Testis (tissue), 5 donors: ENCODE results near the gene DACH1. TPM values are rescaled to one million over a fixed set of nuclear protein-coding genes. Genes with fewer than 3 reads are reported as not detected.
"Not testable (repeated sequence)": the region's sequence is repeated elsewhere in the genome, so short reads cannot be mapped to it uniquely, and the experiment has no call there.

ENCODE experiments used
- DNase-seq: peaks from one replicate; pipeline ENCODE4 v3.0.0-alpha.2; 2019
- H3K27ac ChIP-seq, 2 donors: fragments of 200-600 bp; sonication (generic); one replicate each; pipeline ENCODE4 v1.5.1; 2019
- H3K27me3 ChIP-seq: fragments of 200-600 bp; sonication (generic); one replicate; pipeline ENCODE4 v1.5.1; 2019
- H3K36me3 ChIP-seq: fragments of 200-600 bp; sonication (generic); one replicate; pipeline ENCODE4 v1.5.1; 2017; ENCODE audit warnings: low read depth; ENCODE audit errors: missing control alignments
- H3K4me1 ChIP-seq: fragments of 200-600 bp; sonication (generic); one replicate; pipeline ENCODE4 v1.5.1; 2019
- H3K4me3 ChIP-seq, 2 donors: fragments of 200-600 bp; sonication (generic); one replicate each; pipeline ENCODE4 v1.5.1; 2017 to 2019
- H3K9me3 ChIP-seq: fragments of 200-600 bp; sonication (generic); one replicate; pipeline ENCODE4 v1.5.1; 2017
- POLR2A ChIP-seq: fragments of 450-650 bp; IDR thresholded peaks from one replicate; pipeline ENCODE4 v1.6.1; 2017; ENCODE audit warnings: antibody characterized with exemption, mild to moderate bottlenecking, moderate library complexity
- WGBS, 2 donors: methylation state at CpG; one replicate each; pipeline ENCODE4 v1.1.5; 2018; 5-methylcytosine and 5-hydroxymethylcytosine counted together
- intact Hi-C: fragments of 100-400 bp; cut with DNase I; formaldehyde crosslinking; loops from one replicate; pipeline ENCODE4 v1.15.1; 2023; ENCODE audit warnings: low total_unique reads
- long read RNA-seq, 2 donors: transcript quantifications; one replicate each; lab custom pipeline, GENCODE V29; 2026
- polyA plus RNA-seq: library from polyadenylated mRNA; stranded (reverse); fragments of 350-450 nt; fragmentation: Illumina TruSeq; extraction: RNeasy Lipid Tissue Mini Kit (QIAGEN cat#74804); gene quantifications from one replicate; pipeline ENCODE4 v1.2.3, GENCODE V29; 2014; ENCODE audit warnings: low read depth, low replicate concordance; ENCODE audit not compliant: insufficient read depth
- total RNA-seq, 2 donors: library from RNA; depleted of rRNA; stranded (reverse); fragments of >200 nt; gene quantifications; one replicate each; pipeline ENCODE4 v1.2.3, GENCODE V29; 2016
- TF ChIP-seq, protein P1 (sequence below), 3 experiments: fragments of 450-650 bp in 2 of 3; fragments of 200-600 bp in 1 of 3; sonication (generic) in 1 of 3; IDR thresholded peaks; one replicate each; pipeline ENCODE4 v1.5.1; 2016 to 2019; ENCODE audit warnings: antibody characterized with exemption in 3 of 3, mild to moderate bottlenecking in 2 of 3, moderate library complexity in 1 of 3

Gene DACH1
- total RNA-seq (1 to 10 TPM; 4.7 to 5.4 TPM), polyA plus RNA-seq (11.1 TPM)
- long read RNA-seq, donor 1, full-length matches to known transcripts, result 4 of 4 reads
- long read RNA-seq, donor 1, partial matches to known transcripts, result 0 of 4 reads
- long read RNA-seq, donor 1, other reads (novel, unspliced or antisense), result 0 of 4 reads
- long read RNA-seq, donor 2, full-length matches to known transcripts, result 1 of 1 reads
- long read RNA-seq, donor 2, partial matches to known transcripts, result 0 of 1 reads
- long read RNA-seq, donor 2, other reads (novel, unspliced or antisense), result 0 of 1 reads

DNA sequence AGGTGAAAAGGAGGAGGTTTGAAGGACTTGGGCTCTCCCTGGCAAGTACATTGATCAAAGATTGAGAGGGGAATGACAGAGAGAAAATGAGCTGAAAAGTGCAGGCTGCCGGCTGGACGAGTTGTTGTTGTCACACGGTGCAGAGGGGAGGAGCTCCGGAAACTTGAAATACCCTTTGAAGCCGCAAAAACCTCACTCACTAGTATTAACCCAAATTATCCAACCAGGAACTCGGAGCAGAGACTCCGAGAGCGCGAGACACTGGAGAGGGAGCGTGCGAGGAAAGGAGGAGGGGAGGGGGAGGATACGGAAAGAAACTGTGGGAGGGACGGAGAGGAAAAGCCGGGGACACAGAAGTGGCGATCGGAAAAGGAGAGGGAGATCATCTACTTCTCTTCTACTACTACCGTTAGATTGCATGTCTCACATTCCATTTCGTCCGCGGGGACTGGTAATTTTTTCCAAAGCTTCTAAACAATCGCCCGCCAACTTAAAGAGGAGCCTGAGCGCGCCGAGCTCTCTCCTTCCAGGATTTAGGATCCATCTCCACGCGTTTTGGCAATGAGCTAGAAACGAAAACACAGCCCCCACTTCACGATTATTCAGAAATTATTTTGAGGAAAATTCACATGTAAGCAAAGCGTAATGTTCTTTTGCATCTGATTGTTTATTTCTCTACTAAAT is at the start of gene DACH1:
Gene DACH1 (minus strand): TSS at position 74 of the 684 bp plus-strand sequence.
- peak within 1 kb of the TSS in 1 of 2 donors; percentile 11 for H3K27ac ChIP-seq
- H3K27me3 ChIP-seq, result no peaks in the 10 kb centered on the region
- TF ChIP-seq, protein P1, sequence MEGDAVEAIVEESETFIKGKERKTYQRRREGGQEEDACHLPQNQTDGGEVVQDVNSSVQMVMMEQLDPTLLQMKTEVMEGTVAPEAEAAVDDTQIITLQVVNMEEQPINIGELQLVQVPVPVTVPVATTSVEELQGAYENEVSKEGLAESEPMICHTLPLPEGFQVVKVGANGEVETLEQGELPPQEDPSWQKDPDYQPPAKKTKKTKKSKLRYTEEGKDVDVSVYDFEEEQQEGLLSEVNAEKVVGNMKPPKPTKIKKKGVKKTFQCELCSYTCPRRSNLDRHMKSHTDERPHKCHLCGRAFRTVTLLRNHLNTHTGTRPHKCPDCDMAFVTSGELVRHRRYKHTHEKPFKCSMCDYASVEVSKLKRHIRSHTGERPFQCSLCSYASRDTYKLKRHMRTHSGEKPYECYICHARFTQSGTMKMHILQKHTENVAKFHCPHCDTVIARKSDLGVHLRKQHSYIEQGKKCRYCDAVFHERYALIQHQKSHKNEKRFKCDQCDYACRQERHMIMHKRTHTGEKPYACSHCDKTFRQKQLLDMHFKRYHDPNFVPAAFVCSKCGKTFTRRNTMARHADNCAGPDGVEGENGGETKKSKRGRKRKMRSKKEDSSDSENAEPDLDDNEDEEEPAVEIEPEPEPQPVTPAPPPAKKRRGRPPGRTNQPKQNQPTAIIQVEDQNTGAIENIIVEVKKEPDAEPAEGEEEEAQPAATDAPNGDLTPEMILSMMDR (IDR thresholded peaks at IDR 0.05), result no peak
- TF ChIP-seq POLR2A, result no peak
- H3K4me1 ChIP-seq, result no peaks in the 10 kb centered on the region
- no peaks in the 10 kb centered on the region for H3K9me3 ChIP-seq
- WGBS, 2 donors, result 1% methylated on average over 30 of the region's 30 CpGs
- intact Hi-C loops, result no loop called here
- H3K36me3 ChIP-seq, result no peaks in the 10 kb centered on the region
- H3K4me3 ChIP-seq, result peak within 1 kb of the TSS; percentile 54 to 61
- DNase-seq, result peak; percentile 43

- no peak for DNase-seq
- Histone ChIP-seq H3K4me3 (no peak overlapping the region), H3K36me3 (no peaks in the 10 kb centered on the region), H3K27ac (no peak overlapping the region), H3K27me3 (no peaks in the 10 kb centered on the region), H3K4me1 (no peaks in the 10 kb centered on the region), H3K9me3 (no peaks in the 10 kb centered on the region)
- TF ChIP-seq, protein P1 (IDR thresholded peaks at IDR 0.05), result no peak
- no peak for TF ChIP-seq POLR2A
- intact Hi-C loops, result no loop called here
- WGBS, 2 donors, result 86 to 99% methylated on average over 3 of the region's 3 CpGs
Measured at GRCh38 chr13:71913717-71914116, 46.7 kb upstream of the DACH1 start.

DNA sequence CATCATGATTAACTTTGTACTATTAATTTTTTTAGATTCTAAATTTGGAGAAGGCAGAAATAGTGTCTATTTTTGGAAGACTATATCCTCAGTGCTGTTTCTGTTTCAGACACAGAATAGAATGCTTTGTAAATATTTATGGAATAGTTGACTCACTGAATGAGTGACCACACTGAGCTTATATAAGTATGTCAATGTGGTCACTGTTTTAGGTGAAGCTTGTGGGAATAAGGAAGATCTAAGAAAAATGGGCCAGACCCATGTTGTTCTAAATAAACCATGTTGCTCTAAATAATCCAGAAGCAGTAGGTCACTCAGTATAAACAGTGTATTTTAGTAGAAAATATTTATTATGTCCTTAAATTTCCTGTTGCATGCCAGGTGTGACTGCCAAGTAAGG is 45.5 kb upstream of the DACH1 start:
- H3K4me3 ChIP-seq, result no peak overlapping the region
- no peak overlapping the region for H3K27ac ChIP-seq
- no peaks in the 10 kb centered on the region for H3K4me1 ChIP-seq
- no peaks in the 10 kb centered on the region for H3K27me3 ChIP-seq
- H3K9me3 ChIP-seq, result no peaks in the 10 kb centered on the region
- DNase-seq, result no peak
- TF ChIP-seq POLR2A, result no peak
- no peaks in the 10 kb centered on the region for H3K36me3 ChIP-seq
- intact Hi-C loops, result no loop called here

GRCh38 chr13:71906448-71906847 is 39.4 kb upstream of the DACH1 start:
- Histone ChIP-seq H3K27ac (no peak overlapping the region), H3K36me3 (no peaks in the 10 kb centered on the region), H3K27me3 (no peaks in the 10 kb centered on the region), H3K9me3 (no peaks in the 10 kb centered on the region), H3K4me3 (no peak overlapping the region), H3K4me1 (no peaks in the 10 kb centered on the region)
- intact Hi-C loops, result no loop called here
- no peak for DNase-seq
- TF ChIP-seq POLR2A, result no peak
- TF ChIP-seq, protein P1 (IDR thresholded peaks at IDR 0.05), result no peak
- WGBS, 2 donors, result 85 to 97% methylated on average over 1 of the region's 1 CpG

- no peak overlapping the region for H3K4me3 ChIP-seq
- no peaks in the 10 kb centered on the region for H3K27me3 ChIP-seq
- WGBS, 2 donors, result 92% methylated on average over 1 of the region's 1 CpG
- no peak for TF ChIP-seq POLR2A
- TF ChIP-seq, protein P1 (IDR thresholded peaks at IDR 0.05), result no peak
- intact Hi-C loops, result no loop called here
- no peaks in the 10 kb centered on the region for H3K36me3 ChIP-seq
- DNase-seq, result no peak
- H3K9me3 ChIP-seq, result no peaks in the 10 kb centered on the region
- H3K4me1 ChIP-seq, result no peaks in the 10 kb centered on the region
- no peak overlapping the region for H3K27ac ChIP-seq
Measured at GRCh38 chr13:71902676-71903075, 35.7 kb upstream of the DACH1 start.

DNA sequence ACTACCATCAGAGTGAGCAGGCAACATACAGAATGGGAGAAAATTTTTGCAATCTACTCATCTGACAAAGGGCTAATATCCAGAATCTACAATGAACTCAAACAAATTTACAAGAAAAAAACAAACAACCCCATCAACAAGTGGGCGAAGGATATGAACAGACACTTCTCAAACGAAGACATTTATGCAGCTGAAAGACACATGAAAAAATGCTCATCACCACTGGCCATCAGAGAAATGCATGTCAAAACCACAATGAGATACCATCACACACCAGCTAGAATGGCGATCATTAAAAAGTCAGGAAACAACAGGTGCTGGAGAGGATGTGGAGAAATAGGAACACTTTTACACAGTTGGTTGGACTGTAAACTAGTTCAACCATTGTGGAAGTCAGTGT is 26.5 kb upstream of the DACH1 start:
- H3K27ac ChIP-seq, DNase-seq, H3K27me3 ChIP-seq, H3K4me1 ChIP-seq, intact Hi-C loops, H3K36me3 ChIP-seq, H3K4me3 ChIP-seq, H3K9me3 ChIP-seq: not testable (repeated sequence)
- 90 to 94% methylated on average over 3 of the region's 3 CpGs for WGBS, 2 donors
